Eye (tissue), 1 donor: Measurements from ENCODE around the gene CACNA1E.

Experiments
- DNase-seq: peaks from one replicate; pipeline ENCODE4 v3.0.0-alpha.2; 2015

CACNA1E gene

GRCh38 chr1:181592255-181592859, 109.0 kb downstream of the CACNA1E start:
- peak; percentile 4 for DNase-seq

DNA sequence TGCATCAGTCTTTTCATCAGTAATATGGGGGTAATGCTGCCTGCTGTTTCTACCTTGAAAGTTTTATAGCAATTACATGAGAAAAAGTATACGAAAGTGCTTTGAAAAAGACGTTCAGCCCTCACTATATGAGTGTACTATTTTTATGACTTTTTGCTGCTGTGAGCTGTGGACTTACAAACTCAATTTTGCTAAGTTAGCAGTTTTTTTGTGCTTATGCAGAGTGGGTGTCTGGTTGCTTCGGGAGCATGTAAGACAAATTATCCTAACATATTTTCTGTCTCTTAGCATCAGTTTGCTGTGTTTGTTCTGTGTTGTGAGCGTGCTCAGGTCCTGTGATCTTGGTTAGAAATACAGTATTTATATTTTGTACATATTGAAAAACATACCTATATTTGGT, 109.7 kb downstream of the CACNA1E start:
- no peak for DNase-seq

- no peak for DNase-seq
These were observed 111.2 kb downstream of the CACNA1E start for GRCh38 chr1:181594553-181594952.

- no peak for DNase-seq
These were observed 111.9 kb downstream of the CACNA1E start for GRCh38 chr1:181595234-181595633.

GRCh38 chr1:181601186-181601950, 118.1 kb downstream of the CACNA1E start:
- DNase-seq: no peak

DNA sequence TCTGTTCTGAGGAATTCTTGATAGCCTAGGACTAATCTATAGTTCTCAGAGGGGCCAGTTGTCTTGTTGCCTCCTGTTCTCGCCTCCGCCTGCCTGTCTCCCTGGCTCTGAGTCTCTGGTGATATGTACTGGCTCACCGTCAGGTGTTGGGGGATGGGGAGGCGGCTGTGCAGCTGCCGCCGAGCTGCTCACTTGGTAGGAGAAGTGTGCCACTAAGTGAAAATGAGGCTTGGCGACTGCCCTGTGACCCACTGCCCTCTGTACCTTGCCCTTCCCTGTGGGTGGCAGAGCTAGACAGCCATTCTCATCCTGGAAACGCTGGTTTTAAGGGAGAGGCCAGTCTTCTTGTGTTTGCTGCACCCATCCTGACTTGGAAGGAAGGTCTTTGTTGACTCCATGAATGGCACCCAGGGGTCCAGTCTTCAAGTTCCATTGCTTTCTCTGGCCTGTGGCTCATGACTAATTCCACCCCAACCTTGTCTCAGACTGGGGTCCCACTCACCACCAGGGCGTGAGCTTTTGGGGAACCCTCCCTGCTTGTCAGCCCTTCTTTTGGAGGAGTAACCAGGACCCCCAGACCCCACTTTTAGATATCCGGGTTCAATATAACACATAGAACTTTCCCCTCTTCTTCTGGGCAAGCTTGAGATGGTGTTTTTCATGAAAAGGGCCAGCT, 120.6 kb downstream of the CACNA1E start:
- no peak for DNase-seq

DNA sequence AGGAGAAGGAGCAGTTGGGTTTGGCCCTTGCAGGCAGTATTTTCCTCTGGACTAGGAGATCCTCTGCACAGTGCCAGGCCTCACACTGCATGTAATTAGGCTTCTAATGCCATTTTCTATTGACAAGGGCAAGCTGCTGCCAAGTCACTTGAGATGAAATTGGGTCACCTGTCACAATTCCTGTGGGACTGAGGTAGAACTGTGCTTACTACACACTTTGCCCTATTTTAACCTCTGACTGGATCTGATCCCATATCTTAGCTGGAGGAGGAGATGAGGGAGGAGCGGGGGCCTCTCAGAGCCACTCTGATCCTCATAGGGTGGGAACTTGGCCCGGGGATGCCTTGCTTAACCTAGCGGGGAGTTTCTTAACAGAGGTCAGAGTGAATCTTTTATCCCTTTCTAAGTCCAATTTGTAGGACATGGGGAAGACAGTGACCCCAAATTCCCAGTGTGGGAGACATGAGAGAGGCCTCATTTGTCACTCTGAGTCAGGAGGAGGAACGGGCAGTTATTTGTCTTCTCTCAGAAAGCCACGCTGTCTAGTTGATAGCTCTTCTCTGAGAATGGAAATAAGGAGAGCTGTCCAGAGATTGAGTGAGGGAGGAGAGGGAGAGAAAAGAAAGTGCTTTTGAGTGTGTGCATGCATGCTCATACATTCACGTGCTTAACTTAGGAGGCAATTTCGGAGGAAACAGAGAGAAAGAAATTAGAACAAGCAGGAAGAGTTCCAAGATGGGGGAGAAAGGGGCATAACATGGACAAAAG, 121.3 kb downstream of the CACNA1E start:
- DNase-seq: peak; percentile 14

DNA sequence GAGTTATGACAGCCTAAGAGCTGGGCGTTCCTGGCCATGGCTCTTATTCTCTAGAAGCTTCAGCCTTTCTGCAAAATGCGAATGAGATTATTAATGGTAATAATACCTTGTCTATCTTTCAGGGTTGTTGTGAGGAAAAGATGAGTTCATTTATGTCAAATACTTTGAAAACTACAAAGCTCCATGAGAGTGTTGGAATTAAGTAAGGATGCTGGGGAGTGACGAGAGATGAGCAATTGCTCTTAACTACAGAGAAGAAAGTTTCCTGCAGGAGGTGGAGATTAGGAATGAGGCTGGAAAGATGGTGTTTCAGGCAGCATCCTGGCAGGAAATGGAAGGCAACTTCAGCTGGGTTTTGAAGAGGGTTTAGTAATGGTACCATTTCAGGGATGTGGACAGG, 124.2 kb downstream of the CACNA1E start:
- DNase-seq: no peak

GRCh38 chr1:181608386-181608785, 125.1 kb downstream of the CACNA1E start:
- DNase-seq: no peak

DNA sequence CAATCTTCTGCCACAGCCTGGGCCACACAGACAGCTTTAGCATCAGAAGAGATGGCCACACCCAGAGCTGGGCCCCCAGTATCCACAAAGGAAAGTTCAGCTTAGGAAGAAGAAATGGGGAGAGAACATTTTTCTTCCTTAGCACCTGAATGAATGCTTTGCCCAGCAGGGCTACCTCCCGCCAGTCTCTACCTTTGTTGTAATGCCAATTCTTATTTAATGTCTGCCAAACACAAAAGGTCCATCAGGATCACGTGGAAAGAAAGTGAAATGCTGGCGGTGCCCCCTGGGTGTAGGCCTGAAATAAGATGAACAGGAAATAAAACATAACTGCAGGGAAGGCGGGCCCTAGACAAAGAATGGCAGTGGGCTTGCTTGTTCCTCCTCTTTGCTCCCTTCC, 125.6 kb downstream of the CACNA1E start:
- no peak for DNase-seq

GRCh38 chr1:181612100-181612499, 128.8 kb downstream of the CACNA1E start:
- DNase-seq: no peak

GRCh38 chr1:181618559-181618958, 135.2 kb downstream of the CACNA1E start:
- no peak for DNase-seq

GRCh38 chr1:181620183-181620582, 136.9 kb downstream of the CACNA1E start:
- no peak for DNase-seq

DNA sequence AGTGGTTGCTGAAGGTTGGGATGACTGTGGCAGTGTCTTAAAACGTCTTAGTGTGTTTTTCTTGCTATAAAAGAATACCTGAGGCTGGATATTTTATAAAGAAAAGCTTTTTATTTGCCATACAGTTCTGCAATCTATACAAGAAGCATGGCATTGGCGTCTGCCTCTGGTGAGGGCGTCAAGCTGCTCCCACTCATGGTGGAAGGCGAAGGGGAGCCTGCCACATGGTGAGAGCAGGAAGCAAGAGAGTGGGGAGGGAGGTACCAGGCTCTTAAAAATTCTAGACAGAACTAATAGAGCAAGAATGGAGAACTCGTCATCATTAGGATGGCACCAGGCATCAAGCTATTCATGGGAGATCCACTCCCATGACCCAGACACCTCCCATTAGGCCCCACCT, 140.5 kb downstream of the CACNA1E start:
- no peak for DNase-seq

- no peak for DNase-seq
These were observed 143.1 kb downstream of the CACNA1E start for GRCh38 chr1:181626279-181626938.

DNA sequence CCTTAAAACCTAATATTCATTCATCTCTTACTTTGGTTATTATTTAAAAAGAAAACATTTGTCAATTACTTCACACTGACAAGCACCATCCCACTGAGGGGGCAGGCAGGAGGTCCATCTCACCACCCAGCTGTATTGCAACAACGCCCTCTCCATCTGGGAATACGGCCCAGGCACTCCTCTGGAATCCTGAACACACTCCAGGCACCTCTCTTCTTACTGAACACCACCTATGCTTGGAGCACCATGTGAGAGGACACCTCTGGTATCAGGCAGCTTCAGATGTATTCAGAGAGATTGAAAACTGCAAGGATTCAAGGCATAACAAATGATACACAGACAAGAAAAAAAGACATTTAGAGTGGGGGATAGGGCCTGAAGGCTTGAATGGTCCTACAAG, 147.1 kb downstream of the CACNA1E start:
- no peak for DNase-seq

- no peak for DNase-seq
These were observed 147.5 kb downstream of the CACNA1E start for GRCh38 chr1:181630838-181631237.

DNA sequence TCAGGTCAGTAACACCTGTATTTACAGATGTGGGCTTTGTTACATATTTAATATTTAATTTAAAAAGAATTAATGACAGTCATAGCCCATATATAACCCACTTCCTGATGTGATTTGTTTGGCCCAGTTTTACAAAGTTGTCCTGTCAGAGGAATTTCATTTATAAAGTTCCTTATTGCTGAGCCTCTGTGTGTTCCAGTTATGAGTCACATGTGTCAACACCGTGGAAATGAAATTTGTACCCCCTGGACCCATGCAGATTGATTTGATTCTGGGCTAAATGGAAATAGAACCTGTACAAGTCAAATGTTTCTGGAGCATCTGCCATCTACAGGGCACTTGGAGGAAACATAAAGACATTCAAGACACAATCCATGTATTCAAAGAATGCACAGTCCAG, 149.2 kb downstream of the CACNA1E start:
- DNase-seq: no peak

DNA sequence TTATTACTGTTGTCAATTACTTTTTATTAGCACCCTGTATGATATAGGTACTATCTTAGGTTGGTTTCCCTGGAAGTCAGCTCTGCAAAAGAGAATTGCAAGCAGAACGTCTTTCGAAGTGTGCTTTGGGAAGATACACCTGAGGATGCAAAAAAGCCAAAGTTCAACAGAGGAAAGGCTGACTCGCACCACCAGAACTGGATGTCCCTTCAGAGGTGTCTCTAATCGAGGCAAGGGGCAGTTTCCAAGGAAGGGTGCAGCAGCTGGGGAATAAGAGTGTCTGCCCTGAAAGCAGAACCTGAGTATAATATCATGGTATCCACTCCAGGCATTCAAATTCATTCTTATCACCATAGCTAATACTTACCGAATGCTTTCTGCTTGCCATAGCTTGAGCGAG, 149.6 kb downstream of the CACNA1E start:
- DNase-seq: no peak

GRCh38 chr1:181635110-181635509, 151.8 kb downstream of the CACNA1E start:
- no peak for DNase-seq

DNA sequence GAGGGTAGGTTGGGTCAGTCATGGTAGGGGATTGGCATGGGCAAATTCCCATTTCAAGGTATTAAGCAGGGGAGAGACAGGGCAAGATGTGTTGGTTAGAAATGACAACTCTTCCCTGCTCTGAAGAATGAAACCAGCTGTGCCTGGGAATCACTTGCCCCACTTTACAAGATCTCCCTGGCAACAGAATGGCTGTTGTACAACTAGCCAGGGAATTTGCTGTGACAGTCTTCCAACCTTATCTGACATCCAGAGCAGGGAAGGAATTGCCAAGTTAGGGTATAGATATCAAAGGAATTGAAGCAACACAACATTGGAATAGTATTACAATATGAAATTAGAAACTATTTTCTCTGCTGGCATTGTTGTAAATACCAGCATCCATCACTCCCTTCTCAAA, 154.7 kb downstream of the CACNA1E start:
- DNase-seq: no peak

GRCh38 chr1:181640956-181641355, 157.6 kb downstream of the CACNA1E start:
- no peak for DNase-seq

GRCh38 chr1:181643631-181644030, 160.3 kb downstream of the CACNA1E start:
- no peak for DNase-seq
